K562 (cell line): Measurements from ENCODE around the gene SPEF1. TPM values are rescaled to one million over a fixed set of nuclear protein-coding genes. Genes with fewer than 3 reads are reported as not detected.
A peak's percentile ranks its signal among the peaks of the same experiment; 100 is the strongest.

ENCODE experiments used
- ATAC-seq: fragments of 200-7000 bp; cut with Tn5 transposase; 3 replicates; pipeline ENCODE4 v1.9.1; 2020; ENCODE audit warnings: moderate library complexity
- BruUV-seq: library from RNA; stranded (reverse); fragments of 400-500 nt; replicated peaks from 2 replicates; lab custom pipeline; 2021; lab: Mats Ljungman, UMichigan
- CTCF ChIA-PET: fragments of 300-600 bp; formaldehyde crosslinking; extraction: SDS; loops from one replicate; lab custom pipeline; 2021; ENCODE audit warnings: low intra/inter-chr PET ratio; lab: Yijun Ruan, JAX
- POLR2A ChIA-PET: fragments of 300-600, 350-650 bp; sonication (Branson Sonifier 250); formaldehyde crosslinking; extraction: SDS; loops from one replicate; lab custom pipeline; 2021; ENCODE audit warnings: antibody characterized with exemption, inconsistent platforms; lab: Yijun Ruan, JAX
- DNase-seq, 4 experiments: peaks; one replicate each; pipeline versions ENCODE4 v3.0.0 to v3.0.0-alpha.2; 2011 to 2018; ENCODE audit warnings: low spot score in 3 of 4, mixed read lengths in 3 of 4; ENCODE audit errors: extremely low read depth in 1 of 4
- FAIRE-seq: peaks from 2 replicates; lab custom pipeline; 2011; peaks lifted over from hg19 to GRCh38; lab: Jason Lieb, UNC
- H2AFZ ChIP-seq: 2 replicates; pipeline ENCODE4 v1.6.0; 2011; ENCODE audit warnings: low read depth, low read length, control low read depth, inconsistent platforms
- H3K27ac ChIP-seq: fragments of 200-600 bp; 3 replicates; pipeline ENCODE4 v1.8.0; 2011; ENCODE audit warnings: low read depth, mild to moderate bottlenecking, control low read depth, inconsistent platforms, low read length, moderate library complexity, mixed read lengths; ENCODE audit errors: extremely low read depth
- H3K27me3 ChIP-seq, 2 experiments: fragments of 300-600 bp in 1 of 2; 2 replicates in 1 of 2; 3 replicates in 1 of 2; pipeline versions ENCODE4 v1.6.0 to v1.8.0; 2011; ENCODE audit warnings: inconsistent platforms in 2 of 2, low read length in 2 of 2, mild to moderate bottlenecking in 1 of 2, mixed read lengths in 1 of 2, moderate library complexity in 1 of 2; ENCODE audit not compliant: control insufficient read depth in 2 of 2, insufficient read depth in 2 of 2
- H3K36me3 ChIP-seq: fragments of 300-600 bp; 3 replicates; pipeline ENCODE4 v1.8.0; 2011; ENCODE audit warnings: mild to moderate bottlenecking, low read length, inconsistent platforms; ENCODE audit not compliant: control insufficient read depth, insufficient read depth
- H3K4me1 ChIP-seq, 2 experiments: fragments of 200-600 bp in 1 of 2; replicated peaks in 1 of 2; 2 replicates in 1 of 2; 3 replicates in 1 of 2; pipeline versions ENCODE4 v1.5.1 to v1.8.0; 2011; ENCODE audit warnings: inconsistent platforms in 2 of 2, low read length in 2 of 2, mild to moderate bottlenecking in 1 of 2, mixed read lengths in 1 of 2, moderate library complexity in 1 of 2; ENCODE audit not compliant: control insufficient read depth in 2 of 2, insufficient read depth in 2 of 2
- H3K4me2 ChIP-seq: 2 replicates; pipeline ENCODE4 v1.6.1; 2011; ENCODE audit warnings: low read length, control low read depth, inconsistent platforms, mixed read lengths; ENCODE audit not compliant: insufficient read depth
- H3K4me3 ChIP-seq: fragments of 200-600 bp; sonication (generic), shearing (Covaris generic); 2 replicates; pipeline ENCODE4 v1.5.1; 2016; ENCODE audit warnings: control low read depth, inconsistent platforms
- H3K79me2 ChIP-seq: fragments of 200-600 bp; 3 replicates; pipeline ENCODE4 v1.8.0; 2011; ENCODE audit warnings: low read length, inconsistent platforms; ENCODE audit not compliant: control insufficient read depth, insufficient read depth
- H3K9ac ChIP-seq, 2 experiments: 2 replicates each; pipeline versions ENCODE4 v1.6.0 to v1.6.1; 2011; ENCODE audit warnings: low read depth in 2 of 2, low read length in 2 of 2, control low read depth in 1 of 2, inconsistent platforms in 1 of 2, mild to moderate bottlenecking in 1 of 2, mixed read lengths in 1 of 2; ENCODE audit not compliant: insufficient read depth in 1 of 2
- H3K9me1 ChIP-seq: one replicate; pipeline ENCODE4 v1.6.0; 2011; ENCODE audit warnings: inconsistent platforms, mild to moderate bottlenecking, low read length, moderate library complexity; ENCODE audit not compliant: control insufficient read depth, insufficient read depth
- H3K9me3 ChIP-seq: replicated peaks from 2 replicates; pipeline ENCODE4 v1.5.1; 2011; ENCODE audit warnings: low read depth, low read length, inconsistent platforms; ENCODE audit not compliant: control insufficient read depth, insufficient read depth
- H4K20me1 ChIP-seq: replicated peaks from 2 replicates; pipeline ENCODE4 v1.6.1; 2011; ENCODE audit warnings: low read length, inconsistent platforms, mixed read lengths; ENCODE audit not compliant: control insufficient read depth, insufficient read depth
- ARID4B ChIP-seq: sonication (generic); formaldehyde crosslinking; IDR thresholded peaks from 2 replicates; pipeline ENCODE4 v1.8.0; 2022; ENCODE audit warnings: mild to moderate bottlenecking, missing genetic modification reagents
- E2F8 ChIP-seq: fragments of 450-650 bp; IDR thresholded peaks from 2 replicates; pipeline ENCODE4 v1.7.1; 2018; ENCODE audit warnings: mild to moderate bottlenecking, low read depth; ENCODE audit not compliant: partially characterized antibody
- LCOR ChIP-seq: sonication (generic); formaldehyde crosslinking; IDR thresholded peaks from 2 replicates; pipeline ENCODE4 v1.8.0; 2022; ENCODE audit warnings: mild to moderate bottlenecking, missing genetic modification reagents
- MBD1 ChIP-seq: fragments of 250-450 bp; sonication (Bioruptor Pico); IDR thresholded peaks from 2 replicates; pipeline ENCODE4 v1.8.0; 2022; ENCODE audit warnings: inconsistent platforms
- MLX ChIP-seq, 2 experiments: fragments of 450-650 bp in 1 of 2; sonication (generic) in 1 of 2; formaldehyde crosslinking; conservative IDR thresholded peaks; 2 replicates each; pipeline versions ENCODE4 v1.4.0 to v1.8.1; 2020 to 2022; ENCODE audit warnings: mild to moderate bottlenecking in 1 of 2, missing genetic modification reagents in 1 of 2
- PYGO2 ChIP-seq: fragments of 450-650 bp; IDR thresholded peaks from 2 replicates; pipeline ENCODE4 v1.6.1; 2016; ENCODE audit warnings: mild to moderate bottlenecking, missing genetic modification characterization, moderate library complexity, missing compliant biosample characterization
- SMAD3 ChIP-seq: fragments of 450-650 bp; formaldehyde crosslinking; conservative IDR thresholded peaks from 2 replicates; pipeline ENCODE4 v1.4.0; 2020; ENCODE audit warnings: mild to moderate bottlenecking
- TCF7L2 ChIP-seq: fragments of 150-350 bp; IDR thresholded peaks from 2 replicates; pipeline ENCODE4 v1.6.1; 2016; ENCODE audit warnings: low read depth, mild to moderate bottlenecking, low read length, moderate library complexity
- U2AF2 ChIP-seq: fragments of 200-400 bp; formaldehyde crosslinking; optimal IDR thresholded peaks from 2 replicates; pipeline ENCODE3; 2017; ENCODE audit warnings: low read depth, mild to moderate bottlenecking, low read length
- ZNF197 ChIP-seq: fragments of 200-800 bp; sonication (Bioruptor generic); IDR thresholded peaks from 2 replicates; pipeline ENCODE4 v1.6.1; 2016; ENCODE audit warnings: low read depth, missing genetic modification characterization, missing compliant biosample characterization
- ZNF707 ChIP-seq: fragments of 250-450 bp; sonication (Bioruptor Pico); conservative IDR thresholded peaks from 2 replicates; pipeline ENCODE4 v1.8.0; 2022; ENCODE audit warnings: inconsistent platforms, mild to moderate bottlenecking, moderate library complexity
- WGBS: fragments of 100-300 bp; shearing (Covaris generic); methylation state at CpG from one replicate; pipeline ENCODE4 v1.1.6; 2016; ENCODE audit warnings: low coverage, mixed read lengths; ENCODE audit not compliant: insufficient coverage; ENCODE audit errors: missing lambda C conversion rate; 5-methylcytosine and 5-hydroxymethylcytosine counted together
- in situ Hi-C: fragments of 300-500 bp; cut with MboI; formaldehyde crosslinking; loops from 4 replicates; pipeline ENCODE4 v1.15.0; 2018; ENCODE audit warnings: inconsistent platforms, mixed read lengths
- intact Hi-C: fragments of 100-400 bp; cut with micrococcal nuclease; formaldehyde crosslinking; loops from 2 replicates; pipeline ENCODE4 v1.14.2; 2022
- polyA plus RNA-seq, 8 experiments: library from polyadenylated mRNA; depleted of rRNA in 4 of 8; stranded (reverse) in 5 of 8; unstranded in 3 of 8; fragments of >200 nt; fragmentation: Nextera tagmentation in 2 of 8; fragmentation: Illumina TruSeq in 1 of 8; extraction: Ambion mirVana in 2 of 8; extraction: Trizol in 1 of 8; gene quantifications; 2 replicates each; pipeline versions ENCODE4 v1.2.1 to v1.2.3, GENCODE V29; 2011 to 2014; ENCODE audit warnings: inconsistent platforms in 1 of 8, missing spikeins in 1 of 8
- total RNA-seq, 7 experiments: library from RNA; depleted of rRNA in 6 of 7; stranded (reverse); fragments of >200 nt in 6 of 7; fragmentation: Illumina TruSeq in 2 of 7; extraction: Trizol in 2 of 7; gene quantifications; 2 replicates each; pipeline versions ENCODE4 v1.2.1 to v1.2.3, GENCODE V29; 2011 to 2021; ENCODE audit warnings: low replicate concordance in 1 of 7

The SPEF1 gene
- total and polyA plus RNA-seq, 9 of the 15 experiments (the other 6 are each of a cell fraction or from before 2014, with no cell fraction given) = not detected

- no peak for DNase-seq
- Histone ChIP-seq H3K79me2 (peaks cover 27% of the 10 kb centered on the region), H4K20me1 (no peaks in the 10 kb centered on the region), H3K4me3 (peak overlapping the region; percentile 60), H3K9ac (peak overlapping the region; percentile 59 to 88; a peak in 3 of 4 replicates), H3K27me3 (no peaks in the 10 kb centered on the region), H3K4me2 (peak overlapping the region; percentile 81), H3K27ac (no peak overlapping the region), H2AFZ (peak overlapping the region; percentile 89; the same call in 1 of the 2 replicates), H3K36me3 (peaks cover 16% of the 10 kb centered on the region; the same call in 2 of the 3 replicates), H3K4me1 (peaks cover 9 to 42% of the 10 kb centered on the region in 2 experiments; a peak in 3 of 5 replicates), H3K9me1 (no peaks in the 10 kb centered on the region), H3K9me3 (no peaks in the 10 kb centered on the region)
- ATAC-seq = no peak
- in situ Hi-C loops (no loop called here), intact Hi-C loops (no loop called here)
- WGBS = 26% methylated on average over 4 of the region's 9 CpGs
- BruUV-seq = no TSS peak
- no peak for FAIRE-seq
- POLR2A ChIA-PET = interaction anchor here (0.6 to 1.1 kb wide), 2 partner anchors 26 to 1995 kb away, joined by 4 to 5 read pairs; no protein-coding TSS in a partner anchor
- CTCF ChIA-PET = no interaction called here
- TF ChIP-seq PYGO2 (tag) = no peak
- no peak for TF ChIP-seq MLX (CRISPR knock-in tag; conservative IDR thresholded peaks at IDR 0.05)
- TF ChIP-seq SMAD3 (CRISPR knock-in tag) = no peak
- no peak for TF ChIP-seq E2F8
- TF ChIP-seq MBD1 (CRISPR knock-in tag) = no peak
- no peak for TF ChIP-seq U2AF2
- TF ChIP-seq TCF7L2 = no peak
- no peak for TF ChIP-seq LCOR
- TF ChIP-seq ARID4B (CRISPR knock-in tag) = no peak
- TF ChIP-seq ZNF197 = no peak
- TF ChIP-seq ZNF707 = no peak
Measured at GRCh38 chr20:3766422-3767109, 14.7 kb downstream of the SPEF1 start.
